ENCODE measurements around the gene COL20A1.

Gene COL20A1

DNA sequence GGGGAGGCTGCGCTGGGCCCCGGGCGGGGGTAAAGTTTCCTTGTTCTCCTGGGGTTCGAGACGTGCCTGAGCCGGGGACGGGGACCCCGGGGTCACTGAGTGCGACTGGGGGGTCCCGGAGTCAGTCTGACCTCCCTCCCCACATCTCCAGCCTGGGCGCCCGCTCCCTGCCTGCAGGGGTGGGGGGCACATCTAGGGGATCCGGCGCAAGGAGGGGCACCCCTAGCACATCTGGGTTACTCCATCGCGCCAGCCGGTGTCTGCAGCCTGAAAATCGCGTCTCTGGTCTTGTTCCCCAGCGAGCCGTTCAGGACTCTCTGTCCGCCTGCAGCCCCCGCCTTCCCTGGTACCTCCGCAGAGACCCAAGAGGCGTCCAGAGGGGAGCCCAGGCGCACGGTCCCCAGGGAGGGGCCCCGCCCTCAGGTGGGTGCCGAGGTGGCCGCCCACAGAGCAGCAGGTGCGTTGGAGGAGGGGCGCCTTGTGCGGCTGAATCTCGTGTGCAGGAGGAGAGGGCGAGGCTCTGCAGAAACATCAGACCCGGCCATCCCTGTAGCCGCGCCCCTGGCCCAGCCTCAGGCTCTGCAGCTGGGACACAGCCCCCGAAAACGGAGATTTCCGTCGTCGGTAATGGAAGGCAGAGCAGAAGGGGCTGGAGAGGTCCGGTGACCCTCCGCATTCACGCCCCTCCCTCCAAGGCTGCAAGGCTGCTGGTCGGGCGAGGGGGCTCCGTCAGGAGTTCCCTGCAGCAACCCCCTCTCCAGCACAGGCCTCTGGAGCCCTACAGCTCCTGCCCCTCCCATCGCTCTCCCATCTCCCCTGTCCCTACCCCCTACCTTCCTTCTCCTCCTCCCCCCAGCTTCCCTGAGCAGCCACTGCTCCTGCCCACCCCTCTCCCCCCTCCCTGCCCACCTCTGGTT lies 68.8 kb downstream of the COL20A1 start:
- peaks cover 16% of the 10 kb centered on the region for H3K27me3 ChIP-seq (ENCODE audit: low read depth)
- H3K36me3 ChIP-seq (replicated peaks), result no peaks in the 10 kb centered on the region
- no peak for DNase-seq (ENCODE audit: low spot score in 2 of 2)
- no peaks in the 10 kb centered on the region for H3K4me1 ChIP-seq
- H3K9me3 ChIP-seq, result no peaks in the 10 kb centered on the region
- in situ Hi-C loops (cut with MboI; ENCODE audit: low sequenced_read_pairs), result no loop called here
- H3K4me3 ChIP-seq, result no peak overlapping the region

DNA sequence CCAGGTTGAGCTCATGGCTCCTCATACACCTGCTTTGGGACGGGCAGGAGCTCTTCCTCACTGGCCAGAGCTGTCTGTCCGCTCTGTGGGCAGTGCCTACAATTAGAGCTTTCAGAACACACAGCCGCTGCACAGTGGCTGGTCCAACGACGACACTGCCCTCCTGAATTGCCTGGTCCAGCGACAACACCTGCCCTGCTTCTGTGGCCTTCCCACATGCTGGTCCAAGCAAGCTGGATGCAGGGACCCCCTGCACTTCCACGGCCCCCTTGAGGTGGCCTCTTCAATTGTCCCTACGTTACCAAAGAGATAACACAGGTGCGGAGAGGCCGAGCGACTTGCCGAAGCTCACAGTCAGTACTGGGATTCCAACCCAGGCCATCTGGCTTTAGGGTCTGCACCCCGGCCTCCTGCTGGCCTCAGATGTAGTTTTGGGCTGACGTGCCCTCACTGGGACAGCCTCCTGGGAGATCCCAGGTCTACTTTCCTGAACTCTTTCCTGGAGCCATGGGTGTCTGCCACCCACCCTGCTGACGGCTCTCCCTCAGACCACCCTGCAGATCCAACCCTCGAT lies 69.5 kb downstream of the COL20A1 start:
- no peaks in the 10 kb centered on the region for H3K9me3 ChIP-seq
- DNase-seq (ENCODE audit: low spot score in 2 of 2), result no peak
- H3K36me3 ChIP-seq (replicated peaks), result no peaks in the 10 kb centered on the region
- in situ Hi-C loops (cut with MboI; ENCODE audit: low sequenced_read_pairs), result no loop called here
- H3K4me3 ChIP-seq, result no peak overlapping the region
- H3K27me3 ChIP-seq (ENCODE audit: low read depth), result peaks cover 16% of the 10 kb centered on the region
- no peaks in the 10 kb centered on the region for H3K4me1 ChIP-seq

DNA sequence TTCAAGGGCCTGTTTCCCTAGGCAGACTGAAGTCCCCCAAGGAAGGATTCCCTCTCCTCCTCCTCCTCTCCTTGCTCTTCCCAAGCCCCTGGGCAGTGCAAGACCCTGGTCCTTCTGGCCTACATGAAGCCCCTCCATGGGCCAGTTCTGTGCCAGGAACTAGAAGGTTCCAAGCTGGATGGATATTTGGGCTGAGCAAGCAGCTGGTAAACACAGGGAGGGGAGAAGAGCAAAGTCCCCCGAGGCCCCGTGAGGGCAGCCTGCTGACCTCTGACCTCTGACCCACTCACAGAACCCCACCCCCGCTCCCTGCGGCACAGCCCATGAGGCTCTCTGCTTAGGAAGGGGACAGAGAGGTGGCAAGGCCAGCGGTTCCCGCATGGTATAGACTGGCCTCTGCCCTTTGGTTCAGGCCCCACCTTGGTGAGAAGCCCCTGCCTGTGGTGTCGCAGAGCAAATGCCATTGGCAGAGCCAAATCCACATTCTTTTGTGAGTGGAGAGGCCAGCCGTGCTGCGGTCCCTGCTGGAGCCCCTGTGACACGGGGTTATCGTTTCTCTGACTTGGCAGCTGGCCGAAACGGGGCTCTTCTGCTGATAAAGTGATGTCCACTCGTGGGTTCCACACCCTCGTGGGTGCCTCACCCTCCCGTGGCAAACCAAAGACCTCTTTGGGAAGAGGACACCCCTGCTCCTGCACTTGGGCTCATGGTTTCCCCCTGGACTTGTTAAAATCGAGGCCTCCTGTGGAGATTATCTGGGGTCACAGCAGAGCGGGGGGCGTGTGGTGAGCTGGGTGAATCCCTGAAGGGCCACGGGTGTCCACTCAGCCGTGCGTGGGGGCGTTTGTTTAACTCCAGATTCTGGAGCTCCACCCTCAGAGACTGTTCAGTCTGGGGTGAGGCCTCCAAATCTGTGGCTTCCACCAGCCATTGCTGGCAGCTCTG lies 70.3 kb downstream of the COL20A1 start:
- Histone ChIP-seq H3K27me3 (ENCODE audit: low read depth) (peaks cover 16% of the 10 kb centered on the region), H3K4me1 (no peaks in the 10 kb centered on the region), H3K4me3 (no peak overlapping the region), H3K36me3 (replicated peaks) (no peaks in the 10 kb centered on the region), H3K9me3 (no peaks in the 10 kb centered on the region)
- no peak for DNase-seq (ENCODE audit: low spot score in 2 of 2)
- in situ Hi-C loops (cut with MboI; ENCODE audit: low sequenced_read_pairs), result no loop called here

DNA sequence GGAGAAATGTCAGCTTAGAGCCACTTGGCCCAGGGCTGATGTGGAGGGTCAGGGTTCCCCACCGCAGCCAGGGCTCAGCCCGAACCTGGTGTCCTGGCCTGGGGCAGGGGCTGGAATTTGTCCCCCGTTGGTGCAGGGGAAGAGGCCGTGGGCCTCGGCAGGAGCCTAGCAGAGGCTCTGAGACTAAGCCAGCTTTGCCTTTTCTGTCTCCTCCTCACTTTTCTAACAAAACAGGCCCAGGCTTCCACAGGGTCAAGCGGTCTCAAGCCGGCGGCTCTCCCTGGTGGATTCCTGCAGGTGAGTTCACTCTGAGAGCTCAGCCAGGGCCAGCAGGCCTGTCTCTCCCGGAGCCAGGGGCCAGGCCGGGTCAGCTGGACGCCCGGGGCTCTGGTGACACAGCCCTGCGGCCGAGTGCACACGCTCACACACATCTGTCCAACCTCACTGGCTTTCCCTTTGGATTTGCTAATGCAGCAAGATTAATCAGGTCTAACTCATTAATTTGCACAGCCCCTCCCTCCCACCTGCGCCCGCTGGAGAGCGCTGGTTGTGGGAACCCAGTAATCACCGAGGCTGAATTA lies 71.1 kb downstream of the COL20A1 start:
- no peaks in the 10 kb centered on the region for H3K36me3 ChIP-seq (replicated peaks)
- no peaks in the 10 kb centered on the region for H3K9me3 ChIP-seq
- H3K4me3 ChIP-seq, result no peak overlapping the region
- H3K4me1 ChIP-seq, result no peaks in the 10 kb centered on the region
- H3K27me3 ChIP-seq (ENCODE audit: low read depth), result peaks cover 16% of the 10 kb centered on the region
- DNase-seq (ENCODE audit: low spot score in 2 of 2), result no peak
- in situ Hi-C loops (cut with MboI; ENCODE audit: low sequenced_read_pairs), result no loop called here

DNA sequence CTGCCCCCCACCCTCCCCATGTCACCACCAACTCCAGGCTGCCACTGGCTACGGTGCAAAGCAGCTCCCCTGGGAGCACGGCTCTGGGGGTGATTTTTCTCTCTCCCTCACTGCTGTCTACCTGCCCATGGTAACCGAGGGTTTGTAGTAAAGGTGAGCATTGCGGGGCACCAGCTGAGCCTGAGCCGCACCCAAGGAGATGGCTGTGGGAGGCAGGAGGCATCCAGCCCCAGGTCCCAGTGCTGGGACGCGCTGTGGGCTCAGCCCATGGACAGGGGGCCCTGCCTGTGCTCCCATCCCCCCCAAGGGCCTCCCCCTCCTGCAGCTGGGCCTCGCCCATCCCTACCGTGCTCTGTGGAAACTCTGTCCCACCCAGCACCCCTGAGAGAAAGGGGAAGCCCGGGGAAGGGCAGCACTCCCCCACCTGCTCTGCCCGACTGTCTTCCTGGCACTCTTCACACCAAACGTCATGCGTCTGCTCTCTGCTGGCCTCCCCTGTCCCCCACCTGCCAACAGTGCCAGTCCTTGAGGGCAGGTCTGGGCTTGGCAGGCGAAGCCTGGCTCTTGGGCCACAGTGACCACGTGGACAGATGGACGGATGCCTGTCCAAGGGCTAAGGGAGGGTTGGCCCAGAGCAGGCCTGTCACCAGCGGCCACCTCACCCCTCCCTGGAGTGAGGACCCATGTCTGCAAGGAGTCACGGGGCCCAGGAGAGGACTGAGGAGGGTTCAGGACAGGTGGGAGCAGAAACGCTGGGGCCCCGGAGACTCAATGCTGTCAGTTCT lies 72.0 kb downstream of the COL20A1 start:
- H3K4me3 ChIP-seq, result no peak overlapping the region
- H3K9me3 ChIP-seq, result no peaks in the 10 kb centered on the region
- in situ Hi-C loops (cut with MboI; ENCODE audit: low sequenced_read_pairs), result no loop called here
- DNase-seq (ENCODE audit: low spot score in 2 of 2), result no peak
- no peaks in the 10 kb centered on the region for H3K4me1 ChIP-seq
- H3K27me3 ChIP-seq (ENCODE audit: low read depth), result peaks cover 16% of the 10 kb centered on the region
- no peaks in the 10 kb centered on the region for H3K36me3 ChIP-seq (replicated peaks)

DNA sequence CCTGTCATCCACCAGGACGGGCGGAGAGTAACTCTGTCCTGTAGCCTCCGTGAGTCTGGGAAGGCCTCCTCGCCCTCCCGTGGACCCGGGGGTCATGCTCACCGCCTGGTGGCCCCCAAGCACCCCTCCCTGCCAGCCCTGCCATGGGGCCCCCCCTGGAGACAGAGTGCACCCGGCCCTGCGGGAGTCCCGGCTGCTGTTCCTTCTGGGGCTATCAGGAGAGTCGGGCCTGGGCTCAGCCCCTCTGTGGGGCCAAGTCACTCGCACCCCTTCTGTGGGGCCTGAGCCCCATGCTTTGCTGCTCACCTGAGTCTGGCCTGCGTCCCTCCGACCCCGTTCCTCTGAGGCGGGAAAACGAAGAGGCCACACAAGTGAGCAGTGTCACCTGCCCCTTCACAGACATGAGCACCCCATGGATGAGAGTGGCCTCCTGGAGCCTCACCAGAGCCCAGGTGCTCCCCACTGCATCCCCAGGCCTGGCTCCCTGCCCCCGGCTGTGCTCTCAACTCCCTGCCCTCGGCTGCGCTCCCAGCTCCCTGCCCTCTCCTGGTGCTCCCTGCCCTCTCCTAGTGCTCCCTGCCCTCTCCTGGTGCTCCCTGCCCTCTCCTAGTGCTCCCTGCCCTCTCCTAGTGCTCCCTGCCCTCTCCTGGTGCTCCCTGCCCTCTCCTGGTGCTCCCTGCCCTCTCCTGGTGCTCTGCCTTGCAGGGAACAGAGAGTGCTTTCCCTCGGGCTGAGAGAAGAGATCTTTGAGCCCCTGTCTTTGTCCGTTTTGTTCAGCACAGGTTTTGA lies 72.8 kb downstream of the COL20A1 start:
- H3K4me3 ChIP-seq, result no peak overlapping the region
- no peak for DNase-seq (ENCODE audit: low spot score in 2 of 2)
- no peaks in the 10 kb centered on the region for H3K36me3 ChIP-seq (replicated peaks)
- in situ Hi-C loops (cut with MboI; ENCODE audit: low sequenced_read_pairs), result no loop called here
- H3K4me1 ChIP-seq, result no peaks in the 10 kb centered on the region
- H3K27me3 ChIP-seq (ENCODE audit: low read depth), result peaks cover 10% of the 10 kb centered on the region
- H3K9me3 ChIP-seq, result no peaks in the 10 kb centered on the region

DNA sequence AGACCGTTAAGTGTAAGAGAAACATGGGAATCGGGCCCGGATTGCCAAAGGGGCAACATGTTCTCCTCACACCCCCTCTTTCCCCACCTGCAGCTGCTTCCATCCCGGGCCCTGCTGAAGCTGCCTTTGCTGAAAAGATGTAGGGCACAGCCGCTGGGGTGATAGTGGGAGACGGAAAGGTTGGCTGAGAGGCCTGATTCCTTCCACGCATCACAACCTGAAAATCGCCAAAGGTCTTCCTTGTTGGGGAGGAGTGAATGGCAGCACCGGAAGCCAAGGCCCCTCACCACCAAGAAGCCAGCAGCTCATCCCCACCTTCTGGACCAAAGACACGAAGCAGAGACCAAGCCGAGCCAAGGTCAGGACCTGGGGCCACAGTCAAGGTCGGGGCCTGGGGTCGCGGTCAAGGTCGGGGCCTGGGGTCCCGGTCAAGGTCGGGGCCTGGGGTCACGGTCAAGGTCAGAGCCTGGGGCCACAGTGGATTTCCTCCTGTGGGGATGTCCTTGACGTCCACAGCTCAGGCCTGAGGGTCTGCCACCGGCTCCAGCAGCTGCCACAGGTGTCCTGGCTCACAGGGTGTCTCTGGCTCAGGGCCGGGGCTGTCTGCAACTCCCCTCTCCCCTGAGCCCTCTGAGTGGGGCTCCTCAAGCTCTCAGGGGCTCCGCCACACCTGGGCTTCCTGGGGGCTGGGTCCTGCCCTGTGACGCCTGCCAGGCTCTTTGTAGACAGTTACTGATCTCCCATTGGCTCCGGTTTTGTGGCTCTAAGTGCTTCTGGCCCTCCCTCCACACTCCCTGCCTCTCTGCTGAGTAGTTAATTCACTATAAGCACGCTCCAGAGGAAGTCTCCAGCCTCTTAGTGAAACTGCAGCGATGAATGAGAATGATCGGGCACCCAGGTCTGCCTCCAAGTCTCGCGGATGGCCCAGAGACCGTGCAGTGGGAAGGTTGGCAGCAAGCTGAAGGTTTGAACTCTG lies 73.7 kb downstream of the COL20A1 start:
- H3K36me3 ChIP-seq (replicated peaks), result no peaks in the 10 kb centered on the region
- H3K9me3 ChIP-seq, result no peaks in the 10 kb centered on the region
- DNase-seq (ENCODE audit: low spot score in 2 of 2), result no peak
- H3K27me3 ChIP-seq (ENCODE audit: low read depth), result peaks cover 8% of the 10 kb centered on the region; the same call in 1 of the 2 replicates
- H3K4me1 ChIP-seq, result no peaks in the 10 kb centered on the region
- no peak overlapping the region for H3K4me3 ChIP-seq
- in situ Hi-C loops (cut with MboI; ENCODE audit: low sequenced_read_pairs), result no loop called here

DNA sequence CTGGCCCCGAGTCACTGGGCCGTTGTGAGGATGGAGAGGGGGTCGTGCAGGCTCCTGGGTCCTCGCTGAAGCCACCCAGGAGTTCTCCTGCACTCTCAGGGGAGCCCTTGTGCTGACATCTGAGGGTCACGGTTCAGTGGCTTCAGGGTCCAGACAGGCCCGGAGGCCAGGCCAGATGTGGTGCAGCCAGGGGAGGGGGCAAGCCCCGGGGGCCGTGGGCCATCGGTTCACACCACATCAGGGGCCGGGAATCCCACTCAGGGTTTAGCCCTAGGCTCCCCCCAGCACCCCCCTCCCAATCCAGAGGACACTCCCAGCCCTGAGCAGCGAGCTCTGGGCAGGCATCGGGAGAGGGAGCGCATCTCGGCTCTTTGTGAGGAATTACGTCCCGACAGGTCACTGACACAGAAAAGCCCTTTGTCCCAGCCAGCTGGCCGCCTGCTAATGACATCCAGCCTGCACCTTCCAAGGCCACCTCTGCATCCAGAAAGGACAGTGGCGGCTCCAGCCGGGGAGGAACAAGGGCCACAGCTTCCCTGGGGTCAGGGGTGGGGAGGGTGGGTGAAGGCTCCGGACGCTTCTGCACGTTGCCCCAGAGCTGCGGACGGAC lies 74.6 kb downstream of the COL20A1 start:
- H3K36me3 ChIP-seq (replicated peaks), result no peaks in the 10 kb centered on the region
- peaks cover 4% of the 10 kb centered on the region; the same call in 1 of the 2 replicates for H3K27me3 ChIP-seq (ENCODE audit: low read depth)
- DNase-seq (ENCODE audit: low spot score in 2 of 2), result no peak
- no peak overlapping the region for H3K4me3 ChIP-seq
- in situ Hi-C loops (cut with MboI; ENCODE audit: low sequenced_read_pairs), result no loop called here
- no peaks in the 10 kb centered on the region for H3K9me3 ChIP-seq
- no peaks in the 10 kb centered on the region for H3K4me1 ChIP-seq

DNA sequence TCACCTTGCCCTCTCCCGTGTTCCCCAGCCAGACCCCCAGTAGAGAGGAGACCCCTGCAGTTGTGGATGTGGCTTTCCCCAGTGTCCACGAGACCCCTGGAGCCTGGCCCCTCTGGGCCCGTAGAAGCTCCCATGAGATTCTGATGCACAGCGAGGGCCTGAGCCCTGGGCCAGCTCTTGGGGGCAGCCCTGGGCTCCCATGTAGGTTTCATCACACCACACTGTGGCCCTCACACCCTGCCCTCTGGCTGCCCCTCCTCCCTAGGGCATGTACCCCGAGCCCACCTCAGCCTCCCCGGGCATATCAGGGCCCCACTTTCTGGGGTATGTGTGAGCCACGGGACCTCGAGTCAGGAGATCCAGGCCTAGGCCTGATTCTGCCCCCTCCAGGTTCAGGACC lies 75.2 kb downstream of the COL20A1 start:
- Histone ChIP-seq H3K4me1 (no peaks in the 10 kb centered on the region), H3K4me3 (no peak overlapping the region), H3K27me3 (ENCODE audit: low read depth) (peaks cover 8% of the 10 kb centered on the region), H3K36me3 (replicated peaks) (no peaks in the 10 kb centered on the region), H3K9me3 (no peaks in the 10 kb centered on the region)
- in situ Hi-C loops (cut with MboI; ENCODE audit: low sequenced_read_pairs), result no loop called here
- DNase-seq (ENCODE audit: low spot score in 2 of 2), result no peak

DNA sequence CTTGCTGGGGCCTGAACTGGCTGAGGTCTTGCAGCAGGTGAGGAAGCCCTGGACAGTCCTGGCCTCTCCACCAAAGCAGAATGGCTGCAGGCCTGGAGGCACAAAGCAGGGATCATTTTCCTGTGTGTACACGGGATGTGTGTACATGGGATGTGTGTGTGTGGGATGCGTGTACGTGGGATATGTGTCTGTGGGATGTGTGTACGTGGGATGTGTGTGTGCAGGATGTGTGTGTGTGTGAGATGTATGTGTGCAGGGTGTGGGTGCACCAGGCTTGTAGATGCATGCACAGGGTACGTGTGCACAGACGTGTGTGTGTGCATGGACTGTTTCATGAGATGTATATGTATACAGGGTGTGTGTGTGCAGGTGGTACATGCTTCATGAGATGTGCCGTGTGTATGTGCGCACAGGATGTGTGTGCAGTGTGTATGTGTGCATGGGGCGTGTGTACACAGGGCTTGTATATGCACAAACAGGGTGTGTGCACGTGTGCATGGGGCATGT lies 76.1 kb downstream of the COL20A1 start:
- no peak for DNase-seq (ENCODE audit: low spot score in 2 of 2)
- Histone ChIP-seq H3K27me3 (ENCODE audit: low read depth) (peaks cover 17% of the 10 kb centered on the region), H3K4me3 (no peak overlapping the region), H3K36me3 (replicated peaks) (no peaks in the 10 kb centered on the region), H3K4me1 (no peaks in the 10 kb centered on the region), H3K9me3 (no peaks in the 10 kb centered on the region)
- in situ Hi-C loops (cut with MboI; ENCODE audit: low sequenced_read_pairs), result no loop called here
